ENCODE measurements around the gene RITA1.

RITA1 gene

GRCh38 chr12:113181975-113182374, 3.5 kb upstream of the RITA1 start:
- no peak for DNase-seq (ENCODE audit: low read depth)
- TF ChIP-seq MAX (IDR thresholded peaks at IDR 0.05; ENCODE audit: low read depth, low read length) (no peak), POLR2A (IDR thresholded peaks at IDR 0.05; ENCODE audit: extremely low read depth, insufficient read length) (no peak), MYC (IDR thresholded peaks at IDR 0.05; ENCODE audit: low read depth, low read length) (no peak), CTCF (IDR thresholded peaks at IDR 0.05; ENCODE audit: low read depth, low read length) (no peak)
- no peak overlapping the region for H3K4me3 ChIP-seq (ENCODE audit: low read depth, low read length)

GRCh38 chr12:113183030-113183589, 2.4 kb upstream of the RITA1 start:
- no peak for TF ChIP-seq MAX (IDR thresholded peaks at IDR 0.05; ENCODE audit: low read depth, low read length)
- TF ChIP-seq CTCF (IDR thresholded peaks at IDR 0.05; ENCODE audit: low read depth, low read length), result no peak
- no peak for TF ChIP-seq POLR2A (IDR thresholded peaks at IDR 0.05; ENCODE audit: extremely low read depth, insufficient read length)
- no peak for TF ChIP-seq MYC (IDR thresholded peaks at IDR 0.05; ENCODE audit: low read depth, low read length)
- H3K4me3 ChIP-seq (ENCODE audit: low read depth, low read length), result peak overlapping the region; percentile 42
- no peak for DNase-seq (ENCODE audit: low read depth)

GRCh38 chr12:113184098-113184899, 1.2 kb upstream of the RITA1 start:
- peak overlapping the region; percentile 94 for H3K4me3 ChIP-seq (ENCODE audit: low read depth, low read length)
- TF ChIP-seq MAX (IDR thresholded peaks at IDR 0.05; ENCODE audit: low read depth, low read length) (no peak), MYC (IDR thresholded peaks at IDR 0.05; ENCODE audit: low read depth, low read length) (no peak), POLR2A (IDR thresholded peaks at IDR 0.05; ENCODE audit: extremely low read depth, insufficient read length) (no peak)
- DNase-seq (ENCODE audit: low read depth), result no peak

GRCh38 chr12:113184900-113185179, 681 bp upstream of the RITA1 start:
- peak; percentile 78 for TF ChIP-seq MYC (IDR thresholded peaks at IDR 0.05; ENCODE audit: low read depth, low read length)
- TF ChIP-seq MAX (IDR thresholded peaks at IDR 0.05; ENCODE audit: low read depth, low read length), result peak; percentile 96
- TF ChIP-seq CTCF (IDR thresholded peaks at IDR 0.05; ENCODE audit: low read depth, low read length), result no peak
- peak; percentile 44 for TF ChIP-seq POLR2A (IDR thresholded peaks at IDR 0.05; ENCODE audit: extremely low read depth, insufficient read length)
- peak overlapping the region; percentile 94 for H3K4me3 ChIP-seq (ENCODE audit: low read depth, low read length)
- peak; percentile 97 for DNase-seq (ENCODE audit: low read depth)

- TF ChIP-seq MYC (IDR thresholded peaks at IDR 0.05; ENCODE audit: low read depth, low read length) (no peak), CTCF (IDR thresholded peaks at IDR 0.05; ENCODE audit: low read depth, low read length) (no peak), MAX (IDR thresholded peaks at IDR 0.05; ENCODE audit: low read depth, low read length) (0 out of 2 replicates have a peak, but pooled peaks have one; percentile 12), POLR2A (IDR thresholded peaks at IDR 0.05; ENCODE audit: extremely low read depth, insufficient read length) (no peak)
- peak overlapping the region; percentile 94 for H3K4me3 ChIP-seq (ENCODE audit: low read depth, low read length)
- DNase-seq (ENCODE audit: low read depth), result peak; percentile 60
These were observed 478 bp downstream of the RITA1 start for GRCh38 chr12:113186033-113186365.

- DNase-seq (ENCODE audit: low read depth), result no peak
- peak overlapping the region; percentile 94 for H3K4me3 ChIP-seq (ENCODE audit: low read depth, low read length)
- no peak for TF ChIP-seq MAX (IDR thresholded peaks at IDR 0.05; ENCODE audit: low read depth, low read length)
- TF ChIP-seq POLR2A (IDR thresholded peaks at IDR 0.05; ENCODE audit: extremely low read depth, insufficient read length), result no peak
- no peak for TF ChIP-seq CTCF (IDR thresholded peaks at IDR 0.05; ENCODE audit: low read depth, low read length)
- no peak for TF ChIP-seq MYC (IDR thresholded peaks at IDR 0.05; ENCODE audit: low read depth, low read length)
These were observed 1.3 kb downstream of the RITA1 start for GRCh38 chr12:113186666-113187325.

Measured in NB4 (cell line).